Measurements from ENCODE around the gene CCR2. TPM values are rescaled to one million over a fixed set of nuclear protein-coding genes. Genes with fewer than 3 reads are reported as not detected.

CCR2 gene
- polyA plus RNA-seq, 3 donors from 2014 or later, result 3.5 to 10.8 (median 6.7) TPM

- DNase-seq, result peak in 1 of 3 donors; percentile 31
- Mint-ChIP-seq H3K36me3 (peaks cover 0 to 9% (median 4%) of the 10 kb centered on the region in 3 donors), H3K4me3 (peak overlapping the region; percentile 36 to 74 (median 63)), H3K4me1 (peaks cover 54 to 74% of the 10 kb centered on the region in 2 donors), H3K9me3 (no peaks in the 10 kb centered on the region), H3K27ac (peak overlapping the region; percentile 1 to 84 (median 66)), H3K27me3 (ENCODE audit: low read depth in 3 of 3) (peaks cover 0 to 3% (median 2%) of the 10 kb centered on the region in 3 donors)
These were observed 6.0 kb downstream of the CCR2 start for GRCh38 chr3:46359733-46360493.

- peaks cover 0 to 9% (median 6%) of the 10 kb centered on the region in 3 donors for H3K36me3 Mint-ChIP-seq
These were observed 7.0 kb downstream of the CCR2 start for GRCh38 chr3:46360907-46361306.

GRCh38 chr3:46361408-46362283 is 7.7 kb downstream of the CCR2 start:
- Mint-ChIP-seq H3K27me3 (ENCODE audit: low read depth in 3 of 3) (peaks cover 3% of the 10 kb centered on the region in 3 donors), H3K4me1 (peaks cover 53 to 71% of the 10 kb centered on the region in 2 donors), H3K36me3 (peaks cover 0 to 9% (median 6%) of the 10 kb centered on the region in 3 donors), H3K27ac (peak overlapping the region in 5 of 6 donors; percentile 1 to 81 (median 51)), H3K4me3 (peak overlapping the region; percentile 58 to 74 (median 66)), H3K9me3 (peaks cover 0 to 1% (median 0%) of the 10 kb centered on the region in 6 donors)
- no peak for DNase-seq

More at GRCh38 chr3:46360907-46361306, 7.0 kb downstream of the CCR2 start:
- H3K4me1 Mint-ChIP-seq, result peaks cover 50 to 69% of the 10 kb centered on the region in 2 donors
- H3K4me3 Mint-ChIP-seq, result peak overlapping the region; percentile 58 to 74 (median 66)
- H3K9me3 Mint-ChIP-seq, result peaks cover 0 to under 1% (median 0%) of the 10 kb centered on the region in 6 donors
- H3K27ac Mint-ChIP-seq, result peak overlapping the region in 5 of 6 donors; percentile 1 to 79 (median 51)
- peaks cover 0 to 3% (median 3%) of the 10 kb centered on the region in 3 donors for H3K27me3 Mint-ChIP-seq (ENCODE audit: low read depth in 3 of 3)
- DNase-seq, result peak in 2 of 3 donors; percentile 21 to 34

- Mint-ChIP-seq H3K4me3 (no peak overlapping the region), H3K4me1 (peaks cover 57 to 70% of the 10 kb centered on the region in 2 donors), H3K27me3 (ENCODE audit: low read depth in 3 of 3) (peaks cover 3% of the 10 kb centered on the region in 3 donors), H3K9me3 (peaks cover 0 to 1% (median 0%) of the 10 kb centered on the region in 6 donors), H3K27ac (no peak overlapping the region), H3K36me3 (peaks cover 0 to 6% (median 6%) of the 10 kb centered on the region in 3 donors)
- DNase-seq, result no peak
These were observed 11.1 kb downstream of the CCR2 start for GRCh38 chr3:46365041-46365440.

GRCh38 chr3:46365737-46366524 is 12.0 kb downstream of the CCR2 start:
- H3K9me3 Mint-ChIP-seq, result peaks cover 0 to 1% (median 0%) of the 10 kb centered on the region in 6 donors
- H3K27ac Mint-ChIP-seq, result peak overlapping the region in 1 of 6 donors; percentile 67
- H3K27me3 Mint-ChIP-seq (ENCODE audit: low read depth in 3 of 3), result peaks cover 2 to 5% (median 3%) of the 10 kb centered on the region in 3 donors
- peaks cover 55 to 70% of the 10 kb centered on the region in 2 donors for H3K4me1 Mint-ChIP-seq
- no peak for DNase-seq
- no peak overlapping the region for H3K4me3 Mint-ChIP-seq
- H3K36me3 Mint-ChIP-seq, result peaks cover 0 to 6% (median 6%) of the 10 kb centered on the region in 3 donors

- peak overlapping the region in 1 of 5 donors; percentile 49 for H3K4me3 Mint-ChIP-seq
- H3K36me3 Mint-ChIP-seq, result peaks cover 0 to 6% (median 6%) of the 10 kb centered on the region in 3 donors
- peaks cover 50 to 71% of the 10 kb centered on the region in 2 donors for H3K4me1 Mint-ChIP-seq
- DNase-seq, result no peak
- peaks cover 1 to 5% (median 3%) of the 10 kb centered on the region in 3 donors for H3K27me3 Mint-ChIP-seq (ENCODE audit: low read depth in 3 of 3)
- H3K27ac Mint-ChIP-seq, result peak overlapping the region in 4 of 6 donors; percentile 36 to 68 (median 51)
- H3K9me3 Mint-ChIP-seq, result peaks cover 0 to 1% (median 0%) of the 10 kb centered on the region in 6 donors
These were observed 13.9 kb downstream of the CCR2 start for GRCh38 chr3:46367811-46368210.

- H3K9me3 Mint-ChIP-seq, result peaks cover 0 to 1% (median 0%) of the 10 kb centered on the region in 6 donors
- peaks cover 0 to 6% (median 6%) of the 10 kb centered on the region in 3 donors for H3K36me3 Mint-ChIP-seq
- peak; percentile 65 to 79 (median 68) for DNase-seq
- H3K27me3 Mint-ChIP-seq (ENCODE audit: low read depth in 3 of 3), result peaks cover 4 to 5% (median 5%) of the 10 kb centered on the region in 3 donors
- H3K4me1 Mint-ChIP-seq, result peaks cover 55 to 77% of the 10 kb centered on the region in 2 donors
- peak overlapping the region in 5 of 6 donors; percentile 37 to 68 (median 61) for H3K27ac Mint-ChIP-seq
- peak overlapping the region in 4 of 5 donors; percentile 36 to 61 (median 50) for H3K4me3 Mint-ChIP-seq
These were observed 14.7 kb downstream of the CCR2 start for GRCh38 chr3:46368569-46368968.

GRCh38 chr3:46369151-46369550 is 15.2 kb downstream of the CCR2 start:
- Mint-ChIP-seq H3K27ac (peak overlapping the region in 5 of 6 donors; percentile 37 to 94 (median 75)), H3K27me3 (ENCODE audit: low read depth in 3 of 3) (peaks cover 4 to 5% (median 5%) of the 10 kb centered on the region in 3 donors), H3K9me3 (peaks cover 0 to 1% (median 0%) of the 10 kb centered on the region in 6 donors), H3K36me3 (peaks cover 0 to 6% (median 6%) of the 10 kb centered on the region in 3 donors), H3K4me3 (peak overlapping the region in 1 of 5 donors; percentile 88), H3K4me1 (peaks cover 60 to 82% of the 10 kb centered on the region in 2 donors)
- DNase-seq, result no peak

GRCh38 chr3:46369675-46370132 is 15.8 kb downstream of the CCR2 start:
- peaks cover 0 to 4% (median 3%) of the 10 kb centered on the region in 3 donors for H3K36me3 Mint-ChIP-seq
- H3K4me3 Mint-ChIP-seq, result peak overlapping the region in 2 of 5 donors; percentile 20 to 88
- peaks cover 0 to 1% (median 0%) of the 10 kb centered on the region in 6 donors for H3K9me3 Mint-ChIP-seq
- H3K27me3 Mint-ChIP-seq (ENCODE audit: low read depth in 3 of 3), result peaks cover 4 to 7% (median 5%) of the 10 kb centered on the region in 3 donors
- no peak for DNase-seq
- H3K27ac Mint-ChIP-seq, result peak overlapping the region; percentile 36 to 94 (median 72)
- H3K4me1 Mint-ChIP-seq, result peaks cover 65 to 86% of the 10 kb centered on the region in 2 donors

- no peaks in the 10 kb centered on the region for H3K36me3 Mint-ChIP-seq
These were observed 17.1 kb downstream of the CCR2 start, which contains the start of gene CCR5 for GRCh38 chr3:46370839-46371518. Gene CCR5, plus strand, starts transcription at chr3:46370946. Its CDS starts 1,957 bp downstream, at chr3:46372903.

GRCh38 chr3:46371519-46372340 is 17.8 kb downstream of the CCR2 start:
- H3K27me3 Mint-ChIP-seq (ENCODE audit: low read depth in 3 of 3), result peaks cover 2 to 7% (median 2%) of the 10 kb centered on the region in 3 donors
- no peaks in the 10 kb centered on the region for H3K9me3 Mint-ChIP-seq
- H3K4me1 Mint-ChIP-seq, result peaks cover 76 to 91% of the 10 kb centered on the region in 2 donors
- peak overlapping the region in 4 of 6 donors; percentile 8 to 94 (median 44) for H3K27ac Mint-ChIP-seq
- H3K4me3 Mint-ChIP-seq, result peak overlapping the region; percentile 60 to 88 (median 72)
- DNase-seq, result no peak
- no peaks in the 10 kb centered on the region for H3K36me3 Mint-ChIP-seq

More at GRCh38 chr3:46370839-46371518, 17.1 kb downstream of the CCR2 start, which contains the start of gene CCR5:
- H3K4me1 Mint-ChIP-seq, result peaks cover 75 to 91% of the 10 kb centered on the region in 2 donors
- peak within 1 kb of the TSS; percentile 47 to 94 (median 86) for H3K27ac Mint-ChIP-seq
- peaks cover 0 to under 1% (median 0%) of the 10 kb centered on the region in 6 donors for H3K9me3 Mint-ChIP-seq
- peak within 1 kb of the TSS; percentile 60 to 88 (median 72) for H3K4me3 Mint-ChIP-seq
- DNase-seq, result peak in 1 of 3 donors; percentile 52
- H3K27me3 Mint-ChIP-seq (ENCODE audit: low read depth in 3 of 3), result peaks cover 2 to 7% (median 5%) of the 10 kb centered on the region in 3 donors
